Stimulated activated CD4-positive, alpha-beta T cell treated with anti-CD3 and anti-CD28 coated beads, Interleukin-12 subunit alpha, Interleukin-12 subunit beta, amount 100 ng/mL, for 4 hours (primary cell): ENCODE data around the gene PCGF3.

Experiments used
- DNase-seq: peaks from one replicate; pipeline ENCODE4 v3.0.0-alpha.2; 2020

PCGF3 gene

DNA sequence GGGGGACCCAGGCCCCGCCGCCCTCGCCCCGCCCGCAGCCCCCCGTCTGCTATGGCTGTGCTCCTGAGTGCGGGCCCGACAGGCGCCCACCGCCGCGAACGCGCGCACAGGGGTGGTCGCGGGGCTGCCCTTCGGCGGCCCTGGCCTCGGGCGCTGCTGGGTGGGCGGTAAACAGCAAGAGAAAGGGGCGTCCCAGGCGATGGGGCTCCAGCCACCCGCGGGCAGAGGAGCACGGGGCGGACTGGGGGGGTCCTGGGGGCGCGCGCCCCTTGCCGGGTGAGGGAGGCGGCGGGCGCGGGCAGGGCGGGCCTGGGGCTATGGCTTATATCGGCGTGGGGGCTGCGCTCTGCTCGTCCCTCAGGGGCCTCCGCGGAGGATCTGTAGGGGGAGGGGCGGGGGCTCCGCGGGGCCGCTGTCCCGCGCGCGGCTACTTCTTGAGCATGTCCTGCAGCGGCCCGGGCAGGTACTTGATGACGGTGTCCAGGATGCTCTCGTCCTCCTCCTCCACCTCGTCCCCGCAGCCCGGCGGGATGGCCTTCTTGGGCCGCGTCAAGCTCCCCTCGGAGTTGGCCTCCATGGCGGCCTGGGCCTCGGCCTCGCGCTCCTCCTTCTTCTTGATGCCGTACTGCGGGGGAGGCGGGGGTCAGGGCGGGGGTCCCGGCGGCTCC lies 80.6 kb downstream of the PCGF3 start:
- no peak for DNase-seq

- DNase-seq: no peak
Measured at GRCh38 chr4:786861-787300, 81.2 kb downstream of the PCGF3 start.

DNA sequence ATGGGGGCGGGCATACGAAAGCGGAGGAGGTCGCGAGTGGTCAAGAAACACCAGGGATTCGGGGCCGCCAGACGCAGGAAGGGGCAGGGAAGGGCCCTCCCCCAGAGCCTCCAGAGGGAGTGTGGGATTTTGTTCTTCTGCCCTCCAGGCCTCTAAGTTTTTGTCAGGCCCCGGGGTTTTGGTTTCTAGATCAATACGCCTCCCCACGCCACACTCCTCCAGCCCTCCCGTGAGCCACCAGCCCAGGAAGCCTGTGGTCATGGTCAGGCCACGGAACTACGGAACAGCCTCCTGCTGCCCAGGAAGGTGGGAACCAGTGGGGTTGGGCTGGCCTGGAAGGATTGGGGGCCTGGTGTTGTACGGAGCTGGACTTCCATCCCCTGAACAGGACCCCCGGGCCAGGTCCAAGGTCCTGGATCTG lies 81.9 kb downstream of the PCGF3 start:
- no peak for DNase-seq

DNA sequence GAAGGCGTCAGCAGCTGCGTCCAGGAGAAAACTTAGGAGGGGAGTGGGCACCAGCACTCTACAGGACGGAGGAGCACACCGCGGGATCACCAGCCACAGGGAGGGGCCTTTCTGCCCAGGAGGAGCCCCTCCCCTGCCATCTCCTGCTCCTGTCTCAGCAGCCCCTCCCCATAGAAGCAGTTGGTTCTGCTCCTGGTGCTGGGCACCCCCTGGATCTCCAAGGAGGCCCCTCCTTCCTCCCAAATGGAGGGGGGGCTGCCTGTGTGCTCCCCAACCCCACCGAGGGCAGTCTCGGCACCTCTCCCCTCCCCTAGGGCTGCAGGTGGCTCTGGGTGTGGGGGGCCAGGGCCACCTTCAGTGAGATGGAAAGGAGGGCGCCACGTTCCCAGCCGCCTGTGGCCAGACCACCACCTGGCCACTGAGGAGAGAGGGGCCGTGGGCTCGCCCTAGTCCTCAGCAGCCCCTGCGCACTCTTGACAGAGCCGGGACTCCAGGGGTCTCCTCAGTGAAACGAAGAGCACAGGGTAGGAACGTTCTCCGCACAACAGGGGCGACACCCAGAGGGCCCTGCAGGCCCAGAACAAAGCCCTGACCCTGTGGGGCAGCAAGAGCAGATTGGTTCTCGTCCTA lies 82.5 kb downstream of the PCGF3 start:
- DNase-seq: no peak

DNA sequence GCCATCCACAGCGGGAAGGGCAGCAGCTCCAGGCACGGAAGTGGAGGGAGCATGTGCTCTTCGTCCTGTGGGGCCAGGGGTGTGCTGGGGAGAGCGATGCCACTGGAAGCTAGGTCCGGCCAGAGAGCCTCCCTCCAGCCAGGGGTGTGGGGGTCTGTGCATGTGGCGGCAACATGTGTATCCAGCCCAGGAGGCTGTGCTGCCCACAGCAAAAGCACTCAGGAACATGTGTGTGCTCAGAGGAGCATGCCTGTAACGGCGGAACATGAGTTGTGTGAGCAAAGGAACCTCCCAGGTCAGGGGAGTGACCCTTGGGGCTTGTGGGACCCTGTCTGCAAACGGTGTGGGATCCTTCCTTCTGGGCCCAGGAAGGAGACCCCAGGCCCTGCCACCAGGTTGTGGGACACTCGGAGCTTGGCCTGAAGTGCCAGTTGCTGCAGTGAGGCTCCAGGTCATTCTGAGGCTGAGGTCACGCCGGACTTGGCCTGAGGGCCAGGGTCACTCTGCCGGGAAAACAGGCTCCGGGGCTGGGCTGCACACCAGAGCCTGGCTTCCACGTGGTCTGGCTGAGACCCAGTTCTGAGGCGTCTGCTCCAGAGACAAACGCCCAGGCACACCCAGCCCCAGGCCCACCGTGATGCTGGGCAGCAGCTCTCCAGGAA lies 83.1 kb downstream of the PCGF3 start:
- no peak for DNase-seq

GRCh38 chr4:789571-790465 lies 84.2 kb downstream of the PCGF3 start:
- no peak for DNase-seq

DNA sequence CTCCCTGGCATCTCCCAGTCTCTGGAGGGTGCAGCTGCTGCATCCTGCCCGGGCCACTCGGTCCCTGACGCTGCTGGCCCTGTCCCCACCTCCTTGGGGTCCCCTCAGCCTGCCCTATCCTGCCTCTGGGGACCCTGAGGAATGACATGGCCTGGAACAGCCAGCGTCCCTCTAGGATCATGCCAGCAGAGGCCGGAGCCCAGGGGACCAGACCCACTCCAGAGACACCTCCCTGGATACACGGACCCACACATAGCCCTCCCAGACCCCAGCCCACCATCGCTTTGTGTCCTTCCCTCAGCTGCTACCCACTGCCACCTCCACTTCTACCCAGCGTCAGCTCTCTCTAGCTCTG lies 84.8 kb downstream of the PCGF3 start:
- no peak for DNase-seq

DNA sequence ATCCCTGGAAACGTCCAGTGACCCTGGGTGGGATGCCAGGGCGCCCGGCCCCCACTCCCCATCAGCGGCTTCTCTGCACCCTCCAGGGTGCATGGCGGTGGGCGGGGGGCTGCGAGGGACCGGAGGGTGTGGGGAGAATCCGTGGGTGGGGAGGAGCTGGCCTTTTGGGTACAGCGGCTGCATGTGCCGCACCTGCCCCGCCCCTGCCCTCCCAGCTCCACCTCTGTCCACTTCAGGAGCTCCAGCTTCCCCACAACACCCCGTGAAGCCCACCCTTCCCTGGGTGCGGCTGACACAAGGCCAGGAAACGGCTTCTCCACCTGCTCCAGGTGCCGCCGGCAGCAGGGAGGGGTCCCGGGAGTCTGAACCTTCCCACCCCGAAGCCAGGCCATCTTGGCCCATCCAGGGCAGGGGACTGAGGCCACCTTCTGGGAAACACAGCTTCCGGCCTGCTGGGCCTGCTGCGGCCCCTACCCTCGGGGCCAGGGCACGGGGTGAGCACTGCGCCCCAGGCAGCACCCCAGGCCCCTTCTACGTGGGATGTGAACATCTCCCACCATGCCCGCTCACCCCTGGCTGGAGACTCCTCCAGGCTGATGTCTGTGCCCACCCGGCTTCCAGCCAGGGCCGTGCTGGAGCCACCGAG lies 85.7 kb downstream of the PCGF3 start:
- DNase-seq: no peak

DNA sequence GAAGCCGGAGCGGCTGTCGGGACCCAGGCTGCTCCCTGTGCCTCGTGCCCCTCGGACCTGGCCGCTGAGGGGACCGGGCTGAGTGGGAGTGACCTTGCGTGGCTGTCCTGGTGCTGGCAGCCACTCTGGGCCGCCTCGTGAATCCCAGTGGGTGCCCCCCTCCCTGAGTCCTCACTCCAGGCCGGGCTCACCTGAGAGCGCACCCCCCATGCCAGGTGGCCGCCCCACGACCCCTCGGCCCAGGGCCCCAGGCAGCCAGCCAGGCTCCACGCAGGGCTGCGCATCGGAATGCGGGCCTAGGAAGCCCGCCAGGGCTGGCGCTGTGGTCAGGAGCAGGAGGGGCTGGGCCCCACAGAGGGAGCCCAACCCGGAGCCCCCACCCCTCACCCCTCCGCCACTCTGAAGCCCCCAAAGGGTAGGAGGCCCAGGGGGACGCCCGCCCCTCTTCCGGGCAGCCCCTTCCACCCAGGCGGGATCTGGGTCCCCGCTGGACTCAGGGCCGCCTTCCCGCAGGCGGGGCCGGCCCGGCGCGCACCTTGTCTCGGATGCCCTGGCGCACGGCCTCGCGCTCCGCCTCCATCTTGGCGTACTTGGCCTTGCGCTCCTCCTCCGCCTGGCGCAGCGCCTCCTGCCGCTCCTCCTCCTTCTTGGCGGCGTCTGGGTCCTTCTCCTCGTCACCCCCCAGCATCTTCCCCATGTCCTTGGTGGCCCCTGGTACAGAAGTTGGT lies 86.4 kb downstream of the PCGF3 start:
- peak; percentile 43 for DNase-seq

- DNase-seq: no peak
Measured at GRCh38 chr4:792626-793092, 87.0 kb downstream of the PCGF3 start.

DNA sequence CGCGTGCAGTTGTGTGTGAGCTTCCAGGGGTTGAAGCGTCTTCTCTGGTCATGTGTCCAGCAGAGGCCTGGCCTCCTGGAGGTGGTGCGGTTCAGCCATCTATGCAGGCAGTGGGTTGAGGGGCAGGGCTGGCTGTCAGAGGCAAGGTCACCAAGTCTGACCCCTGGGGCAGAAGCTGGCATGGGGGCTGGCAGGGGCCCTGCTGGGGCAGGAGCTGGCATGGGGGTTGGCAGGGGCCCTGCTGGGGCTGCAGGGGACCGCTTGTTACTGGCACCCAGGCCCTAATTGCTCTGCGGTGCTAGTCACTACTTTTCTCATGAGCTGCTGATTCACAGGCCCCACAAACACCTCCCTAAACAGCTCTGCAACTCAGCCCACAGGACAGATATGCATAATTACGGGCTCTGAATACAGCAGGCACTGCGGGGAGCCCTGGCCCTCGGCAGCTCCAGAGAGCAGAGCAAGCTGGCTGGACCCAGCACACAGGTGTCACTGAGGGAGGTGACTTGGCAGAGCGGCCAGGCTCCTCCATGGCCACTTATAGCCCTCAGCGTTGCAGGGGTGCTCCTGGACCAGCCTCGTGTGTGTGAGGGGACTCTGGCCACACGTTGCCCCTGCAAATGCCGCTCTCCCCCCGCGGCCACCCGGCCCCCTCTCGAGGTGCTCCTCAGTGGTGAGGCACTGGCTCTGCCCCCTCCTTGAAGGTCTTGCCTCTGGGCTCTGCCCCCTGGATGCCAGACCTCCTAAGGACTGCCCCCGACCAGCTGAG lies 87.6 kb downstream of the PCGF3 start:
- DNase-seq: no peak

DNA sequence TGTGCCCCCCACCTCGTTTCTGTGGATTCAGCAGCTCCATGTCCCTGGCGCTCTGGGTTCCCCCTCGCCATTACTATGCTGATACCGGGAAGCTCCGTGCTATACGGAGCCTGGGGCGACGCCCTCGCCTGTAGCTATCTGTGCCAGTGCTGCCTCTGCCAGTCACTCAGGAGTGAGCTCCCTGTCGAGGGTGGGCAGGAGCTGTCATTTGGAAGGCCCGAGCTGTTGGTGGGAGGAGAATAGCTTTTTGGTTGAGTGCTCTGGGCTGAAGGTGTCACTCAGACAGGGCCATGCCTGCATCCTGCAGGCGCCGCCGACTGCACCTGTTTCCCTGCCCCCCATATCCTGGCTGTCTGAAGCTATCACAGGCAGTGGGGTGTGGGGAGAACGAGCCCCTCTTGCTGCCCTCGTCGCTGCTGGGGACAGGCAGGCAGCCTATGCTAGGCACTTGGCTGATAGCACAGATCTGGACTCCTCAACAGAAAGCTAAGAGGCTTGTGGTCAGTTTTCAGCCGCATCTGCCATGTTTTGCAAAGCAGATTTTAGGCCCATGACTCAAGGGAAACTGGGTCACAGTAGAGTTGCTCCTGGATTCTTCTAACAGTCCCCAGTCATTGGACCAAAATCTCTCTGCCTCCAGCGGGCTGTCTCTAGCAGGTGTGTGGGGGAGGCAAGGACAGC lies 88.4 kb downstream of the PCGF3 start:
- DNase-seq: no peak

DNA sequence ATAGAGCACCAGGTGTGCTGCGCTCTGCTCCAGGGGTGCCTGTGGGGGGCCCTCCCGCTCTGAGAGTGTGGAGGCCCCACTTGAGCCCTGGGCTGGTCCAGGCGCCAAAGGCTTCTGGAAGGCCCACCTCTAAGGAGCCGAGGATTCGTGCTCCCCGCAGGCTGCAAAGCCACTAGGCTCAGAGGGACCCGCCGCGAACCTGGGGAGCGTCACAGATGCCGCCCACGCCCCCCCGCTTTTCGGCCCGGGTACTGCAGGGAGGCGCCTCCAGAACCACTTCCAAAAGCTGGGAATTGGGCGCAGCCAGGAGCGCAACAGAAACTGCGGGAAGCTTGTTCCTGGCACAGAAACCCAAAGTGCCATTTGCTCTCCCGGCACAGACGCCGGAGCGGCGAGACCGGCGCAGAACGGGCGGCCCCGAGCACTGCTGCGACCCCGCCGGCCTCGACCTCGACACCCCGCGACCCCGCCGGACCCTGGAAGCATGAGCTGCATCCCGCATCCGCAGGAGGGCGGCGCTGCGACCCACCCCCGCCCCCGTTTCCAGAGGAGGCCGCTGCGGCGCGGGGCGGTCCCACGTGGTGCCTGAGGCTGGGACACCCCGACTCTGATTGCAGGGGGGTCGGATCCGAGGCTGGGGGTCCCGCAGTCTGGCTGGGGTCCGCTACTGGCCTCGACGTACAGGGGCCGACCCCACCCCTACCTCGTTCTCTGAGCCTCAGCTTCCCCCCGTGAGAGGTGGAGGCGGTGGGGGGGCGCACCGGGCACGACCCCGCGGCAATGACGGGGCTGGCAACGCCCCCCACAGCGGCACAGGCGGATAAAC lies 89.5 kb downstream of the PCGF3 start:
- no peak for DNase-seq

DNA sequence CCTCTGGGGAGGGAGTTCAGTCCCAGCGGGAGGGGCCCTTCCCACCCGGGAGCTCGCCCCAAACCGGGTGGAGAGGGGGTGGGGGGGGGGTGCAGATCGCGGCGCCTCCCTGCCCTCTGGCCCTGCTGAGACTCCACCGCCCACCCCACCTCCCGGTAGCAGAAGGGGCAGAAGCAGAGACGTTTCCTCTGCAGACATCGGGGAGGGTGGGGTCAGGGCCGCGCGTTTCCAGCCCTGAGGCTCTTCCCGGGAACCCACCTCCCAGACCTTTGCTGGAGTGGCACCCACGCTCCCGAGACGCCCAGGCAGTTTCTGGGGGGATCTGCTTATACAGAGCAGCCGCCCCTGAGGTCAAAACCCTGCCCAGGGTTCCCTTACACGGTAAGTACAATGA lies 90.1 kb downstream of the PCGF3 start:
- DNase-seq: no peak

- DNase-seq: no peak
Measured at GRCh38 chr4:796206-796605, 90.6 kb downstream of the PCGF3 start.

- DNase-seq: no peak
Measured at GRCh38 chr4:797066-797465, 91.4 kb downstream of the PCGF3 start.

- DNase-seq: no peak
Measured at GRCh38 chr4:801436-802124, 95.9 kb downstream of the PCGF3 start.

DNA sequence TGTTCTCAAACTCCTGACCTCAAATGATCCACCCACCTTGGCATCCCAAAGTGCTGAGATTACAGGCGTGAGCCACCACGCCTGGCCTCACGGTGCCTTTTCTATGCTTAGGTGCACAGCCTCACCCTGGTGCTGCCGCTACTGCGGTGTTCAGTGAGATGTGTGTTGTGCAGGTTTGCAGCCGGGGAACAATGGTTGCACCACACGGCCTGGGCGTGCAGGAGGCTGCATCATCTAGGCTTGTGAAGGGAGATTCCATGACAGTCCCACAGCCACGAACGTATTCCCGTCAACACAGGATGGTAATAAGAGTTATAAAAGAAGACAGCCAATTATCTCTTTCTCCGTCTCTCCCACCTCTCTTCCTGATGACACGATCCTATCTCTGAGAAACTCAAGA lies 98.3 kb downstream of the PCGF3 start:
- no peak for DNase-seq

DNA sequence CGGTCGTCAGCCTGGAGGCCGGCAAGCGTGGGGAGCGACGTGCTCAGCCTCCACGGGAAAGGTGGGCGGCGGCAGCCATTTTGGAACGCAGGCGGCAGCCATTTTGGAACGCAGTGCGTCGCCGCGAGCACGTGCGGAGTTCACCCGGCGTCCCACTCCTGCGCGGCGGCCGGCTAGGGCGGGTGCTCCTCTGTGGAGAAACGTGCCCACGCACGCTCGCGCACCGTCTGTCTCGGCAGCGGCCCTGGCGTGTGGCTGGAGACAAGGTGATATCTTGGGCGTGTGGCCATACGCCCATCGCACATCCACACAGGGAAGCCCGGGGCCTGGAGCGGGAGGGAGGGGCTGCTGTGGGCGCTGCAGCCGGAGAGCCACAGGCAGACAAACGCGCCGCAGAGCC lies 99.2 kb downstream of the PCGF3 start:
- no peak for DNase-seq
